ENCODE results near the gene SMG5.

DNA sequence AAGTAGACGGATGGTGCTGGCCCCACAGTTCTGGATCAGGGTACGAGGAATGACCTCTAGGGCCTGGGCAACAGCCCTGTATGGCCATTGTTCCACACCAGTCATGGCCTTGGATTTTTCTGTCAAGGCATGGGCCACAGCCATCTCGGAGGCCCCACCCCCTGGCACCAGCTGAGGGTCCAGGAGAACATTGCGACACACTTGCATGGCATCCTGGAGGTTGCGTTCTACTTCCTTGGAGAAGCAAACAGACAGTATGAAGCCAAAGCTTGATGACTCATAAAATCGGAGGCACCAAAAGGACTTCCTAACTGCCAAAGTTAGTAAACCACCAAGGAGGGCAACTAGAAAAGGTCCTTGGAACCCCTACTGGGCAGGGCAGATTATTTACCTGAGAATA, 28.3 kb upstream of the SMG5 start:
- TF ChIP-seq GATA3 (IDR thresholded peaks at IDR 0.05; ENCODE audit: low read depth, low read length) = no peak
- no peak for TF ChIP-seq GATA2 (IDR thresholded peaks at IDR 0.05; ENCODE audit: low read depth, low read length)
